HL-60 (cell line): Measurements from ENCODE around the gene S1PR2.

ENCODE experiments used
- POLR2AphosphoS5 ChIP-seq: IDR thresholded peaks from 2 replicates; pipeline ENCODE4 v1.6.1; 2012; ENCODE audit warnings: low read depth
- SPI1 ChIP-seq: IDR thresholded peaks from 2 replicates; pipeline ENCODE4 v1.6.1; 2012; ENCODE audit warnings: low read depth, mild to moderate bottlenecking, borderline replicate concordance
- TF ChIP-seq, protein P1 (sequence below): IDR thresholded peaks from one replicate; pipeline ENCODE4 v1.5.1; 2011; ENCODE audit warnings: low read length, control low read depth, inconsistent platforms; ENCODE audit not compliant: insufficient read depth
- TF ChIP-seq, protein P2 (sequence below): IDR thresholded peaks from 2 replicates; pipeline ENCODE4 v1.6.1; 2012; ENCODE audit warnings: low read depth; ENCODE audit not compliant: insufficient replicate concordance

DNA sequence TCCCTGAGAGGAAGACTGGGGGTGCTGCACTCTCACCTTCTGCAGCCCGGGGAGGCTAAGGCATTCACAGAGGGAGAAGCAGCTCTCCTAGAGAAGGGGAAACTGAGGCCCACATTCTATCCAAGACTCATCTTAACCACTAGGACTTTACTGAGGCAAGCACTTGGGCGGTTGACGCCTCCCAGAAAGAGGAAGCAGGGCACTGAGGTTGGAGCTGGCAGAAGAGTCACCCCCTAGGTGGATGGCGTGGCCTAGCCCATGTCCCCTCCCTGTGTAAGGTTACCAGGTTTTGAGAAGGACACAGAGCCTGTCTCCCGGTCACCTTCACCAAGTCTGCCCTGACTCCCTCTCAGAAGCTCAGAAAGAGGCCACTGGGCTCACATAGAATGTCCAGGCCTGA is 2.7 kb downstream of the S1PR2 start:
- TF ChIP-seq, protein P1, sequence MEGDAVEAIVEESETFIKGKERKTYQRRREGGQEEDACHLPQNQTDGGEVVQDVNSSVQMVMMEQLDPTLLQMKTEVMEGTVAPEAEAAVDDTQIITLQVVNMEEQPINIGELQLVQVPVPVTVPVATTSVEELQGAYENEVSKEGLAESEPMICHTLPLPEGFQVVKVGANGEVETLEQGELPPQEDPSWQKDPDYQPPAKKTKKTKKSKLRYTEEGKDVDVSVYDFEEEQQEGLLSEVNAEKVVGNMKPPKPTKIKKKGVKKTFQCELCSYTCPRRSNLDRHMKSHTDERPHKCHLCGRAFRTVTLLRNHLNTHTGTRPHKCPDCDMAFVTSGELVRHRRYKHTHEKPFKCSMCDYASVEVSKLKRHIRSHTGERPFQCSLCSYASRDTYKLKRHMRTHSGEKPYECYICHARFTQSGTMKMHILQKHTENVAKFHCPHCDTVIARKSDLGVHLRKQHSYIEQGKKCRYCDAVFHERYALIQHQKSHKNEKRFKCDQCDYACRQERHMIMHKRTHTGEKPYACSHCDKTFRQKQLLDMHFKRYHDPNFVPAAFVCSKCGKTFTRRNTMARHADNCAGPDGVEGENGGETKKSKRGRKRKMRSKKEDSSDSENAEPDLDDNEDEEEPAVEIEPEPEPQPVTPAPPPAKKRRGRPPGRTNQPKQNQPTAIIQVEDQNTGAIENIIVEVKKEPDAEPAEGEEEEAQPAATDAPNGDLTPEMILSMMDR = no peak
- TF ChIP-seq POLR2AphosphoS5 (no peak), SPI1 (peak; percentile 60; the same call in 1 of the 2 replicates)
- TF ChIP-seq, protein P2, sequence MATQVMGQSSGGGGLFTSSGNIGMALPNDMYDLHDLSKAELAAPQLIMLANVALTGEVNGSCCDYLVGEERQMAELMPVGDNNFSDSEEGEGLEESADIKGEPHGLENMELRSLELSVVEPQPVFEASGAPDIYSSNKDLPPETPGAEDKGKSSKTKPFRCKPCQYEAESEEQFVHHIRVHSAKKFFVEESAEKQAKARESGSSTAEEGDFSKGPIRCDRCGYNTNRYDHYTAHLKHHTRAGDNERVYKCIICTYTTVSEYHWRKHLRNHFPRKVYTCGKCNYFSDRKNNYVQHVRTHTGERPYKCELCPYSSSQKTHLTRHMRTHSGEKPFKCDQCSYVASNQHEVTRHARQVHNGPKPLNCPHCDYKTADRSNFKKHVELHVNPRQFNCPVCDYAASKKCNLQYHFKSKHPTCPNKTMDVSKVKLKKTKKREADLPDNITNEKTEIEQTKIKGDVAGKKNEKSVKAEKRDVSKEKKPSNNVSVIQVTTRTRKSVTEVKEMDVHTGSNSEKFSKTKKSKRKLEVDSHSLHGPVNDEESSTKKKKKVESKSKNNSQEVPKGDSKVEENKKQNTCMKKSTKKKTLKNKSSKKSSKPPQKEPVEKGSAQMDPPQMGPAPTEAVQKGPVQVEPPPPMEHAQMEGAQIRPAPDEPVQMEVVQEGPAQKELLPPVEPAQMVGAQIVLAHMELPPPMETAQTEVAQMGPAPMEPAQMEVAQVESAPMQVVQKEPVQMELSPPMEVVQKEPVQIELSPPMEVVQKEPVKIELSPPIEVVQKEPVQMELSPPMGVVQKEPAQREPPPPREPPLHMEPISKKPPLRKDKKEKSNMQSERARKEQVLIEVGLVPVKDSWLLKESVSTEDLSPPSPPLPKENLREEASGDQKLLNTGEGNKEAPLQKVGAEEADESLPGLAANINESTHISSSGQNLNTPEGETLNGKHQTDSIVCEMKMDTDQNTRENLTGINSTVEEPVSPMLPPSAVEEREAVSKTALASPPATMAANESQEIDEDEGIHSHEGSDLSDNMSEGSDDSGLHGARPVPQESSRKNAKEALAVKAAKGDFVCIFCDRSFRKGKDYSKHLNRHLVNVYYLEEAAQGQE = no peak
